HG03196 (cell line): ENCODE measurements around the gene SLC9A9.

Experiments
- ATAC-seq: cut with Tn5 transposase; IDR thresholded peaks from one replicate; pipeline ENCODE4 v1.9.1; 2021; ENCODE audit not compliant: unreplicated experiment

The SLC9A9 gene

DNA sequence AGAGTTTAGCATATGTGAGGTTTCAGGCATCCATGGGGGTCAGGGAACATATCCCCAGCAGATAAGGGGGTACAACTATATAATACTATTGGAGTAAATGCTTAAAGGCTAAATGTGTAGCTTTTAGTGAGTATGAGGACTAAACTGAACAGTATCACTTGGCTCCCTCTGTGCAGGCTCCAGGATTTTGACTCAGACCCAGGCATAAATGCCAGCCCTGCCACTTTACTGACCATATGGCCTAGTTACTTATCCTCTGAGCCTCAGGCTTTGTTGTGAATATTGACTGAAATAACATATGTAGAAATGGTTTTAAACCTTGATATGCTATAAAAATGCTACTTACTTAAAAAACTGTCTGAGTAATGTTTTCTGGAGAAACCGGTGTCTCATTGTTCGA, 577.1 kb downstream of the SLC9A9 start:
- no peak for ATAC-seq

GRCh38 chr3:143269741-143270140, 578.5 kb downstream of the SLC9A9 start:
- ATAC-seq = no peak

DNA sequence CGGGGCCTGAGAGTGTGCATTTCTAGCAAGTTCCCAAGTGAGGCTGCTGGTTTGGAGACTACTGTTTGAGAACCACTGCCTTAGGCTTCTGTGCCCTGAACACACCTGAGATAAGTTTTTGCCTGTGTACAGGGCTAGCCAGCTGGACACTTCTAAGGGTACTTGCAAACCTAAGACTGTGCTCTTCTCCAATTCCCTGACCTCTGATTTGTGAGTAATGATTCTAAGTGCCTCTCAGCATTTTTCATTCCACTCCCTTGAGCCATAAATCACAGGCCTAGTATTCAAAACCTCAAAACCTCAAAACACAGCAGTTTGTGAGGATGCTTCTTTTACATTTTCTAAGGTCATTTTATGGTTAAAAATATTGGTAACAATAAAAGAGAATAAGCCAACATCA, 580.3 kb downstream of the SLC9A9 start:
- ATAC-seq = no peak

DNA sequence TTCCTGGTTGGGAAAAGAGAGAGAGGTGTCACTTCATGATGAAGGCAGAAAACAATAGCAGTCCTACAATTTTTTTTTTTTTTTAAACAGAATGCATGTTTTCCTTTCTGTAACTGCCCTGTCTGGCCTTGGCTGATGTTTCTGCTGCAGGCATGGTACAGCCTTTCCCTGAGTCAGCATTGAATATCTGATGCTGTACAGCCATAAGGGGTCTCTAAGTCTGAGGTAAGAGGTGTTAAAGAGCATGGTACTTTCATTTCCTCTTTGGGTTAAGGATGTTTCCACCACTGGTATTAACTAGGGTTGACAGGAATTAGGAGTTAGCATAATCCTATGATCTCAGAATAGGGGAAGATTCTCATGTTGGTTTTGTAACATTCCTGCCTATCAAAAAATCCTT, 581.3 kb downstream of the SLC9A9 start:
- ATAC-seq = peak; percentile 75

DNA sequence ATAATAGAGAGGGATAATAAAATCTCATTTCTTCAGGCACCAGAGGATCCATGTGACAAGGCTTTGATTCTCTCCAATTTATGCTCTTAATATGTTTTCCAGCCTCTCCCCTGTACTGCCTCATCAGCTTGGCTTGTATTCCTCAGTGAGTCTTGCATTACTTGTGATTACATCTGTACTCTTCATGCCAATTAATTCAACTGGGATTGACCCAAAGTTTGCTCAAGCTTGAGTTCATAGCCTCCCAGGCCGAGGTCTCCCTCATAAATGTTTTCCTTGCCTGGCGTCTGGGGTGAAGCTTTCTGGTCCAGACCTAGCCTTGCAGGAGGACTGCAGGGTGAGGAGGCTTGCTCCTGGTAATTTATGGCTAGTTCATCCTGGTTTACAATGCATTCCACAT, 581.8 kb downstream of the SLC9A9 start:
- no peak for ATAC-seq

- no peak for ATAC-seq
Measured at GRCh38 chr3:143265501-143266070, 582.7 kb downstream of the SLC9A9 start.

GRCh38 chr3:143263852-143264513, 584.3 kb downstream of the SLC9A9 start:
- no peak for ATAC-seq

DNA sequence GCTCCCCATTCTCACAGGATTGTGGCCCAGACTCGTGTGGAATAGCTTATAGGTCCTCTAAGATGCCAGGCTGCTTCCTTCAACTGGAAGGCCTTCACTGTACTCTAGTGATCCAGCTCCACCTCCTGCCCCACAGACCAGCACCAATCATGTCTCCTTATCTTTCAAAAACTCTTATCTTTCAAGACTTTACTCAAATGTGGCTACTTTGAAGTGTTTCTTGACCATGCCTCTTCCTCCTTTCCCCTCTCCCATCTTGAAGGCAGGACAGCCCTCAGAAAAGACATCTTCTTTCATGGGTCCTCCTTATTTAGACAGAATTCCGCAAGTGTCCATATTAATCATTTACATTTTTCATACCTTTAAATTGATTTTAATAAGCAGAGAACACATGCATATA, 586.4 kb downstream of the SLC9A9 start:
- ATAC-seq = no peak

- ATAC-seq = no peak
Measured at GRCh38 chr3:143258692-143259091, 589.6 kb downstream of the SLC9A9 start.

GRCh38 chr3:143256416-143256815, 591.9 kb downstream of the SLC9A9 start:
- no peak for ATAC-seq

DNA sequence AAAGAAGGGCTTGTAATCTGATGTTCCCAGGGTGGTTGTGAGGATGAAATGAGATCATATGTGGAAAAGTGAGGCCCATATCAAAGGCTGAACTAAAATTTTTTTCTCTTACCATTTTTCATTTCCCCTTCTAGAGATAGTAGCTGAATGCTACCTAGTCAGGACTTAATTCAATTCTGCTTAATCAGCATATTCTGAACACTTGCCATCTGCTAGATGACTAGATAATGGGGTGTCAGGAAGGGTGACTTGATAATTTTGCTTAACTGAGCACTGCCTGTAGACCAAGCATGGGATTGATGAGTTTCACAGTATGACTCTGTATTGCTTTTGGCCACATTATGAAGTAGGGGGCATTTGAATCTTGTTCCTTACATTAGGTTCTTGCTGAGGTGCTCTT, 592.5 kb downstream of the SLC9A9 start:
- ATAC-seq = no peak

DNA sequence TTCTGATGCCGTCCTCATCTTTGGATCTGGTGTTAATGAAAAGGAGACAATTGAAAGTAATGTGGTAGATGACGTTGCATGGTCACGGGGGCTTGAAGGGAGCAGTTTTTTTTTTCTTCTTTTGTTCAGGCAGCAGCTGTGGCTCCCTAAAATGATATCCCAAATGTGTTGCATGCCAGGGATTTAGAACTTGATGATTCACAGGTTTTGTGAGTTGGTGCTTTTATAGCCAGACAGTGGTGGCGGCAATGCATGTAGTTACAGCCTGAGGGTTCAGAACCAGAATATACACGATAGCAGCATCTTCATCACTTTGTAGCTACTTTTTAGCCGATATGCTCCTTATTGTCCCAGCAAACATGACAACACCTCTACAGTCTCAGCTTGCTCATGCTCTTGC, 595.3 kb downstream of the SLC9A9 start:
- ATAC-seq = no peak

DNA sequence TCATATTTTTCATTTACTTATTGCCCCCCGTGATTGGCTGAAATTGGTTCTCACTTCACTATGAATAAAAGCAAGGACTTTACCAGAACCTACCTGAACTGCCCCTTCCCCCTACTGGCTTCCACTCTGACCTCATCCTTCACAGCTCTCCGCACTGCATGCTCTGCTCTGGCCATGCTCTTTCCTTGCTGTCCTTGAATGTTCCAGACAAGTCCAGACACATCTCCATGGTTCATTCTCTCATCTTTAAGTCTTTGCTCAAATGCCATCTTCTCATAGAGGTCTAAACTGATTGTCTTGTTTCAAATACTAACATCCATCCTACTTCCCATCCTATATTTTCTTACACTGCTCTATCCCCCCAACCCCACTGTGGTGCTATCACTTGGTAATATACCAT, 599.3 kb downstream of the SLC9A9 start:
- ATAC-seq = no peak

- no peak for ATAC-seq
Measured at GRCh38 chr3:143247073-143247472, 601.2 kb downstream of the SLC9A9 start.

DNA sequence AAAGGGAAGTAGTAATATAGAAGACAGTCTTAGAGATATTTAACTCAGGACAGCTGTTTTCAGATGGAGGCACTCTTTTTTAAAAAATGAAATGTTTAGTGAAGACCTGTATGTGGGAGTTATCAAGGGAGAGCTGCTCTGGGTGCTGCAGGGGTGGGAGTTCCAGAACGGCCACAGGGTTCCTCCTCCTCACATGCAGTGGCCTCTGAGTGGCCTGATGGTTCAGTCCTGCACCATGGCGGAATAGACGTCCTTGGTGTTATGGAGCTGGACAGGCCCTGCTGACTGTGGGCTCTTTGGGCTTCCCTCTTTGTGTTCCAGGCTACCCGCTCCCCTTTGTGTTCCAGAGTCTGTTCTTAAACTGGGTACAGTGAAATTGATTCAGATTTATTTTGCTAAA, 602.6 kb downstream of the SLC9A9 start:
- ATAC-seq = no peak

DNA sequence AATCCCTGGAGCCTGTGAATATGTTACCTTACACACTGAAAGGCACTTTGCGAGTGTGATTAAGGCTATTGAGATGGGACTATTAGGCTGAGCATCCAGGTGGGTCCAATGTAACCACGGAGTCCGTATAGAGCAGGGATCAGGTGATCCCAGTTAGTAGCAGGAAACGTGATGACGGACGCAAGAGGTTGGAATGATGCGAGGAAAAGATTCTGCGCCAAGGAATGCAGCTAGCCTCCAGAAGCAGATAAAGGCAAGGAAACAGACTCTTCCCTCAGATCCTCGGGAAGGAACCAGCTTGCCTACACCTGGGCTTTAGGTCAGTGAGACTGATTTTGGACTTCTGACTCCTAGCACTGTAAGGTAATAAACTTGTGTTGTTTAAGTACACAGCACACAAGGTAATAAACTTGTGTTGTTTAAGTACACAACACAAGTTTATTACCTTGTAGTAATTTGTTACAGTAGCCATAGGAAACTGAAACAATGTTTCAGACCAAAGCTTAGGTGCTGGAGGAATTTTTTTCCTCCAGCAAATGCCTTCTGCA, 603.7 kb downstream of the SLC9A9 start:
- no peak for ATAC-seq

DNA sequence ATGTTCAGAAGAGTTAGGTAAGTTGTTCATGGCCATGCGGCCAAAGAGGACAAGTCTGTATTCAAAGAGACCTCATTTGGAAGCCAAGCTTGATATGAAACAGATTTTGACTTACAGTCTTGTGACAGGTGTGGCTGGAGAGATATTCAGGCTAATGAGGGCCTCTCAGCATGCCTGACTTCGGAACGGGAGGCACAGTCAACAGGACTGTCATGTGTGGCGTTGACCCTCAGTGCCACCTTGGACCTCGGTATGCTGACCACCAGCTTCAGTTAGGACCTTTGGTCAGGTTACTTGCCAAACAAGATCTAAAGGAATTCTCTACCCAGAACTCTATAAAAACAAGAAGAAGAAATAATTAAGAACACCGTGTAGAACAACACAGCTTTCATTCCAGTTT, 604.6 kb downstream of the SLC9A9 start:
- no peak for ATAC-seq

DNA sequence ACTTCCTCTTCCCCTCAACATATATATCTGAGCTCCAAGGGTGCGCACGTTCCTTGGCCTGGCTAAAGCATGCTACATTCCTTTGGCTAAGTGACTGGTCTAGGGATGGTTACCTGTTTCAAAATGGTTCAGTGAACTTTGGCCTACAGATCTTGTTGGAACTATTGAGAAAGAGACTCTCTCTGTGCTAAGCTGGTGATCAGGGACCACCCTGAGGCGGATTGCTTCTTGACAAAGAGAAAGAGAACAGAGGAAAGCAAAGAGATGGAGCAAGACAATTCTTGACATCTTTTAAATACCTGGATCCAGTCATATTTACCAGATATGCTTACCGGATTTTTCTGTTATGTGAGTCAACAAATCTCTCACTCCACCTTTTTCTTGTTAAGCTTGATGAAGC, 605.6 kb downstream of the SLC9A9 start:
- ATAC-seq = no peak

DNA sequence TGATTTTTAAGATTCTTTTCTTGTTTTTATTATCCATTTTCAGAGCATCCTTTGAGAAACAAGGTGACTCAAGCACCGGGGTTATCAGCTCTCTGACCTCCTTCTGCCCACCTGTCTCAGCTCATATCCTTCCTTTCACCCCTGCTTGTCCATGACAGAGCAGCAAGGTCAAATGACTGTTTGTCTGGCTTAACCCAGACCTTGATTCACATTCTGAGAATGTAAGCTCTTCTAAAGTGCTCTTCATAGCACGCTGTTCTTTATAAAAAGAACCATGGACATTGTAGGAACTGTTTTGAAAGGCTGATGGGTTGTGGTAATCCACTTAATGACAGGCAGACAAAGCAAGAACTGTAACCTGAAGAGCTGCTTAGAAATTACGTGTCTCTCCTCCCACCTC, 606.2 kb downstream of the SLC9A9 start:
- no peak for ATAC-seq

DNA sequence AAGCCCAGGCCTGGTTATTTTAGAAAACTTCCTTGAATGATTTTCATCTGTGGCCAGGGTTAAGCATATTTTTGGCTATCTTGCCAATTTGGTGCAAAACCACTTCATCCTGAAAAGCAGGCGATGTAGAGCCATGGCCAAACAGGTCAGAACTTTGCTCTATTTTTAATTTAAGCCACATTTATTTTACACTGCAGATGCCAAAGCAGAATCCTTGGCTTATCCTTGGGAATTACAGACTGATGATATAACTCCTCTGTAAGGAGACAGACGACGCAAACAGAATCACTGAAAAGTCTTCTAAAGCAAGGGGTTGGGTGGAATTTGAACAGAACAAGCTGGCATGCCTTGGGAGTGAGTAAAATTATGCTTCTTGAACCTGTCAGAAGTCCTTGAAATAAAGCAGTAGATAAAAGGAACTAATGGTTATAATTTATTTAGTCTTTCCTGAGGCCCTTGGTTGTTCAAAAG, 606.8 kb downstream of the SLC9A9 start:
- no peak for ATAC-seq

DNA sequence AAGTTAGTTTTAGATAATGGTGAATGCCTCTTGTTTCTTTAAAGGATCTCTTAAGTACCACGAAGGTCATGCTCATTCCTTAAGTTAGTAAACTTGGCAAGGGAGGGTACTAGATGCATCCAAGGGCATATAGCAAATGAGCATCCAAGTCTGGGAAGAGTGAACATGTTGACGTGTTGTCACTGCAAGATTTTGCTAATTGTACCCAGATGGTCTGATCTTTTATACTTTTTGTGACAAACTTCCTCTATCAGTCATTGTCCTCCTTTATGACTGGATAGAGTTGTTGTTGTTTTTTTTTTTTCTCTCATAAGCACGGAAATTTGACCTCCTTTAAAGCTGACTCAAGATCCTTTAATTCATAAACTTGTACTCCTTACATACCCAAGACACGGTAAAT, 607.4 kb downstream of the SLC9A9 start:
- ATAC-seq = no peak

DNA sequence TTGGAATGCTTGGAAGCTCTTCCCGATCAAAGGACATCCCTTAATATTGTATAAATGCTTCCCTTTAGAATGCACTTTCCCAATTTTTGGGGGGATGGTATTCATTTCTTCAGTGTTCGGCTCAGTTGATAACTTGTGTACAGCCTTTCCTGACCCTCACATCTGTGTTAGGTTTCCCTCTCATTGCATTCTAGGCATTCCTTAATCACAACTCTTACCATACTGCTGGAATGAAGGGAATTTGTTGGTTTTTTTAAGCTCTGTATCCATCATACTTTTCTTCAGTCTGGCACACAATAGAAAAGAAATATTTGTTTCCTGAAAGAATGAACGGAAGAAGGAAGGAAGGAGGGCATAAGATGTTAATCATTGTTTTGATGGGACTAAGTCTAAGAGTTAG, 609.2 kb downstream of the SLC9A9 start:
- no peak for ATAC-seq
